Measurements from ENCODE around the gene NIPAL3.

GRCh38 chr1:24470592-24470991, 55.0 kb downstream of the NIPAL3 start:
- TF ChIP-seq MAX (IDR thresholded peaks at IDR 0.05) (no peak), CTCF (IDR thresholded peaks at IDR 0.05 in 2 of 3, conservative IDR thresholded peaks at IDR 0.05 in 1 of 3; ENCODE audit: borderline replicate concordance in 1 of 3, insufficient read depth in 1 of 3, low read depth in 2 of 3, low read length in 2 of 3) (no peak), TCF7L2 (IDR thresholded peaks at IDR 0.05; ENCODE audit: borderline replicate concordance, extremely low read depth, insufficient read depth, insufficient read length) (no peak), JUND (IDR thresholded peaks at IDR 0.05) (no peak), POLR2A (IDR thresholded peaks at IDR 0.05; ENCODE audit: borderline replicate concordance, extremely low read depth, insufficient read depth, insufficient read length) (no peak), ZBTB33 (IDR thresholded peaks at IDR 0.05; ENCODE audit: extremely low read depth, insufficient replicate concordance, low read length) (no peak)

Measured in HCT116 (cell line).